Activated T-helper 1 cell treated with anti-CD3 and anti-CD28 coated beads, Interleukin-12 subunit alpha, Interleukin-12 subunit beta, Interleukin-2, Interleukin-4 antibody, amounts not matched to agents 30 ng/mL and 10 ng/mL and 1 ng/mL, durations not matched to agents 14 hours and 24 hours and 36 hours (primary cell): ENCODE measurements around the gene IQCH. TPM values are rescaled to one million over a fixed set of nuclear protein-coding genes. Genes with fewer than 3 reads are reported as not detected.

Source experiments
- DNase-seq: peaks from one replicate; pipeline ENCODE4 v3.0.0; 2021; ENCODE audit warnings: low spot score
- H3K27ac Mint-ChIP-seq: one replicate; pipeline ENCODE4 v1.8.0; 2021; ENCODE audit warnings: mild to moderate bottlenecking, mixed read lengths
- H3K27me3 Mint-ChIP-seq: one replicate; pipeline ENCODE4 v1.8.0; 2022; ENCODE audit warnings: mild to moderate bottlenecking, moderate library complexity, mixed read lengths; ENCODE audit not compliant: insufficient read depth
- H3K36me3 Mint-ChIP-seq: one replicate; pipeline ENCODE4 v1.8.0; 2021; ENCODE audit warnings: low read depth, mixed read lengths
- H3K4me1 Mint-ChIP-seq: one replicate; pipeline ENCODE4 v1.8.0; 2021; ENCODE audit warnings: low read depth, mixed read lengths
- H3K4me3 Mint-ChIP-seq: one replicate; pipeline ENCODE4 v1.8.0; 2021; ENCODE audit warnings: mild to moderate bottlenecking, moderate library complexity, mixed read lengths
- H3K9me3 Mint-ChIP-seq: one replicate; pipeline ENCODE4 v1.8.0; 2021; ENCODE audit warnings: mixed read lengths
- intact Hi-C: fragments of 100-400 bp; cut with micrococcal nuclease; formaldehyde crosslinking; loops from one replicate; pipeline ENCODE4 v1.15.1; 2024
- total RNA-seq: library from RNA; stranded (reverse); gene quantifications from 2 replicates; pipeline ENCODE4 v1.2.3, GENCODE V29; 2022

The IQCH gene
- total RNA-seq, 1 donor from 2014 or later = 1.2 TPM

GRCh38 chr15:67501177-67501835 lies 246.7 kb downstream of the IQCH start:
- Mint-ChIP-seq H3K27ac (no peak overlapping the region), H3K27me3 (peaks cover 8% of the 10 kb centered on the region), H3K4me1 (no peaks in the 10 kb centered on the region), H3K4me3 (no peak overlapping the region), H3K36me3 (no peaks in the 10 kb centered on the region), H3K9me3 (no peaks in the 10 kb centered on the region)
- no peak for DNase-seq
- intact Hi-C loops = loop anchor here (2.0 kb wide), 1 partner anchor 335 kb away; no protein-coding TSS in a partner anchor

- peaks cover 8% of the 10 kb centered on the region for H3K27me3 Mint-ChIP-seq
- H3K36me3 Mint-ChIP-seq = no peaks in the 10 kb centered on the region
- no peaks in the 10 kb centered on the region for H3K4me1 Mint-ChIP-seq
- no peak for DNase-seq
- intact Hi-C loops = loop anchor here (2.0 kb wide), 1 partner anchor 335 kb away; no protein-coding TSS in a partner anchor
- no peak overlapping the region for H3K4me3 Mint-ChIP-seq
- no peaks in the 10 kb centered on the region for H3K9me3 Mint-ChIP-seq
- no peak overlapping the region for H3K27ac Mint-ChIP-seq
Observed at GRCh38 chr15:67501836-67502461, 247.4 kb downstream of the IQCH start.

- Mint-ChIP-seq H3K27me3 (peaks cover 6% of the 10 kb centered on the region), H3K27ac (no peak overlapping the region), H3K9me3 (no peaks in the 10 kb centered on the region), H3K4me1 (no peaks in the 10 kb centered on the region), H3K36me3 (no peaks in the 10 kb centered on the region), H3K4me3 (no peak overlapping the region)
- intact Hi-C loops = no loop called here
- DNase-seq = no peak
Observed at GRCh38 chr15:67504056-67504455, 249.5 kb downstream of the IQCH start.

GRCh38 chr15:67504796-67505195 lies 250.2 kb downstream of the IQCH start:
- no peaks in the 10 kb centered on the region for H3K36me3 Mint-ChIP-seq
- H3K4me3 Mint-ChIP-seq = no peak overlapping the region
- no peaks in the 10 kb centered on the region for H3K4me1 Mint-ChIP-seq
- no peak overlapping the region for H3K27ac Mint-ChIP-seq
- peaks cover 6% of the 10 kb centered on the region for H3K27me3 Mint-ChIP-seq
- intact Hi-C loops = no loop called here
- DNase-seq = no peak
- H3K9me3 Mint-ChIP-seq = no peaks in the 10 kb centered on the region

- intact Hi-C loops = no loop called here
- Mint-ChIP-seq H3K36me3 (no peaks in the 10 kb centered on the region), H3K27ac (no peak overlapping the region), H3K27me3 (peaks cover 6% of the 10 kb centered on the region), H3K4me3 (no peak overlapping the region), H3K4me1 (no peaks in the 10 kb centered on the region), H3K9me3 (no peaks in the 10 kb centered on the region)
- no peak for DNase-seq
Observed at GRCh38 chr15:67505675-67506572, 251.3 kb downstream of the IQCH start.

GRCh38 chr15:67506775-67507747 lies 252.5 kb downstream of the IQCH start:
- H3K27me3 Mint-ChIP-seq = peaks cover 2% of the 10 kb centered on the region
- H3K27ac Mint-ChIP-seq = no peak overlapping the region
- peaks cover 5% of the 10 kb centered on the region for H3K4me1 Mint-ChIP-seq
- H3K4me3 Mint-ChIP-seq = no peak overlapping the region
- no peaks in the 10 kb centered on the region for H3K9me3 Mint-ChIP-seq
- DNase-seq = no peak
- intact Hi-C loops = no loop called here
- H3K36me3 Mint-ChIP-seq = no peaks in the 10 kb centered on the region

- H3K4me1 Mint-ChIP-seq = peaks cover 5% of the 10 kb centered on the region
- H3K4me3 Mint-ChIP-seq = no peak overlapping the region
- no peaks in the 10 kb centered on the region for H3K9me3 Mint-ChIP-seq
- H3K27ac Mint-ChIP-seq = no peak overlapping the region
- no peaks in the 10 kb centered on the region for H3K36me3 Mint-ChIP-seq
- intact Hi-C loops = no loop called here
- no peak for DNase-seq
- H3K27me3 Mint-ChIP-seq = peaks cover 2% of the 10 kb centered on the region
Observed at GRCh38 chr15:67508407-67508806, 253.8 kb downstream of the IQCH start.

GRCh38 chr15:67509918-67510317 lies 255.3 kb downstream of the IQCH start:
- Mint-ChIP-seq H3K4me3 (no peak overlapping the region), H3K27me3 (peaks cover 2% of the 10 kb centered on the region), H3K36me3 (no peaks in the 10 kb centered on the region), H3K27ac (no peak overlapping the region), H3K4me1 (peaks cover 5% of the 10 kb centered on the region), H3K9me3 (no peaks in the 10 kb centered on the region)
- no peak for DNase-seq
- intact Hi-C loops = no loop called here

- Mint-ChIP-seq H3K4me3 (no peak overlapping the region), H3K27me3 (peaks cover 2% of the 10 kb centered on the region), H3K4me1 (peaks cover 5% of the 10 kb centered on the region), H3K27ac (no peak overlapping the region), H3K36me3 (peaks cover 2% of the 10 kb centered on the region), H3K9me3 (no peaks in the 10 kb centered on the region)
- intact Hi-C loops = no loop called here
- DNase-seq = no peak
Observed at GRCh38 chr15:67510597-67511190, 256.1 kb downstream of the IQCH start.

- no peaks in the 10 kb centered on the region for H3K9me3 Mint-ChIP-seq
- peaks cover 5% of the 10 kb centered on the region for H3K4me1 Mint-ChIP-seq
- DNase-seq = no peak
- peaks cover 2% of the 10 kb centered on the region for H3K36me3 Mint-ChIP-seq
- peaks cover 2% of the 10 kb centered on the region for H3K27me3 Mint-ChIP-seq
- no peak overlapping the region for H3K27ac Mint-ChIP-seq
- intact Hi-C loops = no loop called here
- H3K4me3 Mint-ChIP-seq = no peak overlapping the region
Observed at GRCh38 chr15:67511606-67512005, 257.0 kb downstream of the IQCH start.

GRCh38 chr15:67512140-67512539 lies 257.6 kb downstream of the IQCH start:
- DNase-seq = no peak
- no peak overlapping the region for H3K27ac Mint-ChIP-seq
- H3K4me3 Mint-ChIP-seq = no peak overlapping the region
- intact Hi-C loops = no loop called here
- peaks cover 2% of the 10 kb centered on the region for H3K36me3 Mint-ChIP-seq
- peaks cover 2% of the 10 kb centered on the region for H3K27me3 Mint-ChIP-seq
- no peaks in the 10 kb centered on the region for H3K9me3 Mint-ChIP-seq
- H3K4me1 Mint-ChIP-seq = peaks cover 5% of the 10 kb centered on the region
